ENCODE data around the gene NOC2L. TPM values are rescaled to one million over a fixed set of nuclear protein-coding genes. Genes with fewer than 3 reads are reported as not detected.
A peak's percentile ranks its signal among the peaks of the same experiment; 100 is the strongest.

Gene NOC2L
- total RNA-seq (2014; rRNA removed; shearing (Covaris generic)) = 60.1 and 102 TPM in 2 replicates

DNA sequence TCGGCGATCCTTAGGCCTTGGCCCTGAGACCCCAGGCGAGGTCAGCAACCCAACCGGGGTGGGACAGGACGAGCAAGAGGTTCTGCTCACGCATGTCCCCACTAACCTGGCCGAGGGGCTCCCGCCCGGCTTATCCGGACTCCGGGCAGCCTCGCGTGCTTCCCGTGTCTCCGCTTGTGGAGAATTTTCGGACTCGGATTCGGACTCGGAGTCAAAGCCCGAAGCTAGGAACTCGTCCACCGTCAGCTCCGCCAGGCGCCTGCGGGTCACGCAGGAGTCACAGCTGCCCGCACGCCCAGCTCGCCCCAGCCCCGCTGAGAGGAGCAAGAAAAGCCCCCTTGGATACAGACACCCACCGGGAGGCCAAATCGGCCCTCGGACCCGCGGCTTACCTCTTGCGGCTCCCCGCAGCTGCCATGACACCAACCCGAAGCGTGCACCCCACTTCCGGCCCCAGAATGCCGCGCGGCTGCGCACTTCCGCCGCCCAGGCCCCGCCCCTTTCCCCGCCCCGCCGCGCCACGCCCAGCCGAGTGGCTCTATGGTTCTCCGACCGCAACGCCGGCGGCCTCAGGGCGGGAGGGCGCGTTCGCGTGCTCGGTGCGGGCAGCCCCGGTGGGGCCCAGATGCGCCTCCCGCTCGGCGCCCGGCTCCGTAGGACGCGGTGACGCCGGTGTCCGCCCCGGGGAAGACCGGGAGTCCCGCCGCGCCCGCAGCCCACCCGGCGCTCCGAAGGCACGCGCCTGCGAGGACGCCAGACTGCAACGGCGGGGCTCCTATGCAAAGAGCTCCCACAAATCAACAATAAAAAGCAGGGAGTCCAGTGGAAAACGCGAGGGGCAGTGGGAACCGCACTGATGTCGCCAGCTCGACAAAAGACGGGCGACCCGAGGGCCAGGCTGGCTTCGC lies at the start of gene NOC2L:
Gene NOC2L (minus strand): TSS at position 434 of the 908 bp plus-strand sequence. CDS start 16 bp downstream, at position 418.
- peak; percentile 81 for DNase-seq (ENCODE audit: low read depth)

DNA sequence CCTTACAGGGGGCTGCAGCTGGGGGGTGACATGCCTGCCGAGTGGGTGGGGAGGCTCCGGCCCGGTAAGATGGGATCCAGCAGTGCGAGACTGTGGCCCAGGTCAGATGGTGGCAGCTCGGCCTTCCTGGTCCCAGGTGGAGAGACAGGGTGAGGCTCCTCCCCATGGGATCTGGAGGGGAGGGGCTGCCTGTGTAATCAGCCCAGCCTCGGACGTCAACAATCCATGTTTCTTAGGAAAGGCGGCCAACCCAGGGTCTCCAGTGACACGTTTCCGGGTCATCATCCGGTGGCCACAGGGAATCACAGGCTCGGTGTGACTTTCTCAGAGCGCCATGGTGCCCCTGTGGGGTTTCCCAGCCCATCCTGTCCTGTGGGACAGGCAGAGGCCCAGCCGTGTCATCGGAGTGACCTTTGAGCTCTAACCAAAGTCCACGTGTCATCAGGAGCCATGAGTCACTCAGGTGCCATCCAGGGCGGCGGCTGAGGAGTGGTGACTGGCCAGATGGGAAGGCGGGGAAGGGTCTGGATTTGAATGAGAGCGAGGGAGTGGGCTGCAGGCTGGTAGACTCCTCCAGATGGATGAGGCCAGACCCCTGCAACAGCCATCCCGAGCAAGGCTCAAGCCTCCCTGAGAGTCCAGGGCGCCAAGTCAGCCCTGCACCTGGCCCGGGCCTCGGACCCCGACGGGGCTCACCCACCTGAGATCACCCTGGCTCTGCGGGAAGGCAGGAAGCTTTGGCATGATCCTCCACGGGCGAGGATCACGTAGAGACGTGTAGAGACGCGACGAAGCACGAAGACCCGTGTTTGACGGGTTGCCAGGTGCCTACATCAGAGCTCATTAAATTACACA lies 47.5 kb upstream of the NOC2L start:
- no peak for DNase-seq (ENCODE audit: low read depth)

DNA sequence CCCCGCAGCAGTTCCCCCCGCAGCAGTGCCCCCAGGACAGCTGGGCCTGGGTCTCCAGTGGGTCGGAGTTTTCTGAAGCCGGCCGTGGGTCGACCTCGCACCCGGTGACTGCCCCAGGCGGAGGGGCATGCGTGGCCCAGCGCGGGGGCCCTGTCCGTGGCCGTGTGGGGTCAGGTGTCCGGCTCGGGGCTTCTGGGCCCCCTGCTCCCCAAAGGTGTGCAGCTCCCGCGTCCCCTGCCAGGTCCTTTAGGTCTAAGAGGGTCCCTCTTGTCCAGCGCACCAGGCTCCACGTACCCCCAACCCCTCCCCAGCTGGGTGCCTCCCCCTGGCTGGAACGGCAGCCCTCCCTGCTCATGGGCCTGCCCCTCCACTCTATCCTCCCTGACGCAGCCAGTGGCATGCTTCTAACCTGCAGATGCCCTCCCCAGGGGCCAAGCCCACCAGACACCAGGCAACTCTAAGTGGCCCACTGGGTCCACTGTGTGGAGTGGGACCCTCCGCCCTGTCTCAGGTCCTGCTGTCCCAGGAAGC lies 46.8 kb upstream of the NOC2L start:
- no peak for DNase-seq (ENCODE audit: low read depth)

DNA sequence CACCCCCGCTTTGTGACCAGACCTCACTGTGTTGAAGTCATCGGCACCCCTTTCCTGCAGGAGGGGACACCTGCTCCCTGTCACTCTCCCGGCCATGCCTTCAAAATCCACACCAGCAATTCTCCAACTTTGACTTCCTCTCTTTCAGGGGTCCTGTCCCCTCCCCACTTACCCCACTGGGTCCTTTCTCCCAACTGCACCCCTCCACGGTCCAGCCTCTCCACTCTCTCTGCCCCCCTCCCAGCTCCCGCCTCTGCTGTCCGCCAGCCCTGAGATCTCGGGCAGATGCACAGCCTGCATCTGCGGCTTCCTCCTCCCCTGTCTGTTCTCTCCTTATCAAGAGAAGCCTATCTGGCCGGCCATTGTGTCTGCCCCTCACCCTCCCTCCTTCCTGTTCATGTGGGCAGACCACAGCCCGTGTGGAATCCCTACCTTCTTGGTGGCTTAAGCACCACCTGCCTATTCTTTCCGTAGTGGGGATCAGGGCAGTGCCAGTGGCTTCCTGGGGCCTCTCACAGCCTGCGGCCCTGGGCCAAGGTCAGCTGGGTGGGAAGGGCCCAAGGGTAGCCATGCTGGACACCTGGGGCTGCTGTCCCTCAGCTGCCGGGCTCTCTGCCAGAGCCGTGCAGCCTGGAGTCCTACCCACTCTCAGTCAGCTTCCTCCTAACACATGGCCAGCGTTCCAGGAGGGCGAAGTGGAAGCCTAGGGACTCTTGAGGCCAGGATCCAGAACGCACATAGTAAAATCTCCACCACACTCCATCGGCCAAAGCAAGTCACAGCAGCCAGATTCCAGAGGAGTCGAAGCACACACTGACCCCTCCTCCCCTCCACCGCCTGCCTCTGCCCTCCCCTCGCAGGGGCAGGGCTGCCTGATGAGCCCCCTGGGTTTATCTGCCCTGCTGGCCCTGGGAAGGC lies 46.0 kb upstream of the NOC2L start:
- peak; percentile 85 for DNase-seq (ENCODE audit: low read depth)

DNA sequence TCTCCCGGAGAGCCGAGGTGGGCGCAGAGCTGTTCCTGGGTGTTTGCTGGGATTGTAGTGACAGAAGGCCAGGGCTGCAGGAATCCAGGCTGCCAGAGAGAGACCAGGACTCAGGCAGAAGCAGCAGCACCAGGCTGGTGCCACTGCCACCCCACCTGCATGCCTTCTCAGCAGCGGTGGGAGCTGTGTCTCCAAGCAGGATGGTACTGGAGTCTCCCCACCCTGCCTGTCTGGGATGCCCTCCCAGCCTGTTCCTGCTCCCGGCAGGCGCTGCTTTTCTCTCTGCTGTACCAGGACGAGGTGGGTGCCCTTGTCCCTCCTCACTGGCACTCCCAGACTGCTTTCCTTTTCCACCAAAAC lies 45.3 kb upstream of the NOC2L start:
- DNase-seq (ENCODE audit: low read depth) = no peak

DNA sequence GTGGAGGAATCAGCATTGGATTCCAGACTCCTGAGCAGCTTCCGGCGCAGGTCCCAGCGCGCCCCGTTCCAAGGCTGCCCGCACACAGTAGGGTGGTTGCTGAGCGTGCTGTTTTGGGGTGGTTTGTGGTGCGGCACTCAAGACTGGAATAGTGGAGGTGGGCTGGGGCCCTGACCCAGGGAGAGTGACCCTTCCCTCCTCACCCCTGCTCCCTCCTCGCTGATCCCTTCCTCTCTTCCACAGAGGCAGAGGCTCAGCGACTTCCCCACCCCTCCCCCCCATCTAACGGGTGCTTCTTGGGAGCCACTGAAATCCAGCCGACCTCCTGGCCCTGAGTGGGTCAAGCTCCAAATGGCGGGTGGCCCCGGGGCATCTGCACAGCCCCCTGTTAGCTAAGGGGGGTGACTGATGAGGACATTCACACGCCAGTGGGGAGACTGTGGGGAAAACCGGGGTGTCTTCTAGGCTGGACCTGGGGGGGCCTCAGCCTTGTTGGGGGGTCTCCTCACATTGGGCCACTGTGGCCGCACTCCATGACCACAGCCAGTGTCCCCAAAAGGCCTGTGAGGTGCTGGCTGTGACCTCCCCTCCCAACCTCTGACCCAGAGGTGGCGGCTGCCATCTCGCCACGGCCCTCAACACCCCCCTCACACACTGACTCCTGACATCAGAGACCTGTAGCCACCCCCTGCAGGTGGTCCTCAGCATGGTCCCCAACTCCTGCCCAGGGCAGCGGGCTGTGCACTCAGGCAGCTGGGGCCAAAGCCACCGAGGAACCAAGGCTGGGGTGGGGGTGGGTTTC lies 44.8 kb upstream of the NOC2L start:
- no peak for DNase-seq (ENCODE audit: low read depth)

DNA sequence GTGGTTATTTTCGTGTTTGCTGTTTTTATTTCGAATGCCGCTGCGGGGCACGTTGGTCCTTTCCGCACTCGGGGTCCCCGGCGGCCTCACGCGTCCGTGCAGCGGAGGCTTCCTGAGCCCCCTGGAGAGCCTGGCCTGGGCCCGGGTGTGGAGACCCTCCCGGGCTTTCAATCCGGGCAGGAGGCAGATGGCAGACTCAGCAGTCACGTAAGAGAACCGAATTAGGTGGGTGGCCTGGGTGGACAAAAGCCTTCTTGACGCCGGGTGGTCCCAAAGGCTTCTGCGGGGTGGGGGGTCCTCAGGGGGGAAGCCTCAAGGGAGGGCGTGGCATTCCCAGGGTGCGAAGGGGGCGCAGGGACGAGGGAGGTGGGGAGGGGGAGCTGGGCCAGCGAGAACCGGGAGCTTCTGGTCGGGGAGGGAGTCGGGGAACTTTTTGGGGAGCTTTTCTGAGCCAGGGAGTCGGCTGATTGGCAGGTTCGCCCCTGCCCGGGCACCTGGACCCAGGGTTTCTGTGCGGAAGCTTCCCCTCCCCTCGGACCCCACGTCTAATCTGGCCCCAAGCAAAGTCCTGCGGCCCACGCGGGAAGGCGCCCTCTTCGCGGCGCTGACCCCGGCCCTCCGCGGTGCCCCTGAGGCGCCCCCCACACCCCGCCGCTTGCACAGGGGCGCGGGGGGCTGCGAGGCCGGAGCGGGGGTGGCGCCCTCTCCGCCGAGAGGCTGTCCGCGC lies 42.2 kb upstream of the NOC2L start:
- DNase-seq (ENCODE audit: low read depth) = peak; percentile 50

DNA sequence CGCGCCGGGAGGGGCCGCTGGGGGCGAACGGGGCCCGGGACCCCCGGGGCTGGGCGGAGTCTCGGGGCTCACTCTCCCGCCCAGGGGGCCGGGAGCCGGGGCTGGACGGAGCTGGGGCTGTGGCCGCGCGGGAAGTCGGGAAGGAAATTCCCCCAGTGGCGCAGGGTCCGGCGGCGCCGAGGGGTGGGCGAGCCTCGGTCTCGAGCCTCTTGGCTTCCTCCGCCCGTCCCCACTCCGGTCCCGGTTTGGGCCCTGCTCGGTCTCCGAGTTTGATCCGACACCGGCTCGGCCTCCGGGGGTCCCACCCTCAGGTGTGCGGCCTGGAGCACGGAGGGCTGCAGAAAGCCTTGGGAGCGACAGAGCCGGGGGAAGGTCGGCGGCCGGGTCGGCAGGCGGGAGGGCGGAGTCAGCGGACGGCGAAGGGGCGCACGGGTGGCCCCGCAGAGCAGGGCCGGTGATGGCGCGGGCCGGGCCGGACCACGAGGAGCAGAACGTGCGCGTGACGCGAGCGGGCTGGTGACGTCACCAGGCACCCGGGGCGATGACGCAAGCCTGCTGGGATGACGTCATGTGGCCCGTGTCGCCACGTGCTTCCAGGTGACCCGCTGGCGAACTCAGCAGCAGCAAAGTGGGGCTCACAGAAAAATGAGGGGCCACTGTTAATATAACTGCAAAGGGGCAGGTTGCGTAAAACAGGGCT lies 41.5 kb upstream of the NOC2L start:
- peak; percentile 84 for DNase-seq (ENCODE audit: low read depth)

DNA sequence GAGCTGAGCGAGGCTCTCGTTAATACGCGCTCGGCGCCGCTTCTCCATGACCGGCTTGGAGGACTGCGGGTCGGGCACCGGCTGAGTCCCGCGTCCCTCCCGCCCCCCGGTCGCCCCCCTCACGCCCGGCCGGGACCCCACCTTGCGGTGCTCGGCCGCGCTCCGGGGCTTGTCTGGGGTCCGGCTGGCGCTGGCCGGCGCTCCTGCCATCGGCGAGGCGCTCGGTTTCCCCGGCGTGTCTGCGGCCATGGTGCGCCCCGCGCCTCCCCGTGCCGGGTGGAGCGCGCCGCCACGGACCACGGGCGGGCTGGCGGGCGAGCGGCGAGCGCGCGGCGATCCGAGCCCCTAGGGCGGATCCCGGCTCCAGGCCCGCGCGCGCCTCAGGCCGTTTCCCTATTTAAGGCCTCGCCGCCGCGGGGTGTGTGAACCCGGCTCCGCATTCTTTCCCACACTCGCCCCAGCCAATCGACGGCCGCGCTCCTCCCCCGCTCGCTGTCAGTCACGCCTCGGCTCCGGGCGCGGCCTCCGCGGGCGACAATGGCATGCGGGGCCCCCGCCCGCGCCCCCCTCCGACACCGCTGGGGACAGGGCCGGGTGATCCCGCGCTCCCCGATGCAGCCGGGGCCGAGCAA lies 40.8 kb upstream of the NOC2L start, which contains the start of gene HES4:
Gene HES4 (minus strand): TSS at position 373 of the 632 bp plus-strand sequence. CDS start 124 bp downstream, at position 249.
- DNase-seq (ENCODE audit: low read depth) = peak; percentile 90

DNA sequence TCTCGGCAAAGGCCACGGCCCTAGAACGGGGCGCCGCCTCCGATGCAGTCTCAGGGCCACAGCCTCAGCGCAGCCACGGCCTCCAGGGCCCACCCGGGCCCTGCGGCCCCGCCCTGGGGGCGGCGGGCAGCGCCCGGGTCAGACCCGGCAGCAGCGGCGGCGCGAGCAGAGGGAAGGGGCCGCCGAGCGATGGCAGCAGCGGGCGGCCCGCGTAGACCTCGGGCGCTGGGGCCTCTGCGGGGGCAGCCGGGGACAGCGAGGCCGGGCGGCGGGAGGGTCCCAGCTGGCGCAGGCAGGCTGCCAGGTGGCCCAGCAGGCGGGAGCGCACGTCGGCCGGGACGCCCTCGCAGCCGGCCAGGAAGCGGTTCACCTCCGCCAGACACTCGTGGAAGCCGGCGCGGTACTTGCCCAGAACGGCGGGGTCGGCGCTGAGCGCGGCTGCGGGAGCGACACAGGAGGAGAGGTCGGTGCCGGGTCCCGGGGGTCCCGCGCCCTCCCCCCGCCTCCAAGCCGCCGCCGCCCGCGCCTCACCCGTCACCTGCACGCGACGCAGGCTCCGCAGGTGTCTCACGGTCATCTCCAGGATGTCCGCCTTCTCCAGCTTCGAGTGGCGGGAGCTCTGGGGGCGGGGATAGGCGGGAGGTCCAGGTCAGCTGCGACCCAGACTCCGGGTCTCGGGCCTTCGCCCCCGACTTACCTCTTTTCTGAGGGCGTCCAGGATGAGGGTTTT lies 40.1 kb upstream of the NOC2L start:
- peak; percentile 52 for DNase-seq (ENCODE audit: low read depth)

DNA sequence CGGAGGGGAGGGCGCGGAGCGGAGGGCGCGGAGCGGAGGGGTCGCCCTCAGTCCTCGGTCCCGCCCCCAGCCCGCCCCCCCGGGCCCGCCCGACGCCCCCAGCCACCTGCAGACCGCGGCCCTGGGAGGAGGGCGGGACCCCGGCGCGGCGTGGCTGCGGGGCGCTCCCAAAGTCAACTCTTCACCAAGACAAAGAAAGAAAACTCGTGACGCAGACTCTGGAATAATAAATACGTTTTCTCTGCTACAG lies 39.6 kb upstream of the NOC2L start:
- DNase-seq (ENCODE audit: low read depth) = no peak

DNA sequence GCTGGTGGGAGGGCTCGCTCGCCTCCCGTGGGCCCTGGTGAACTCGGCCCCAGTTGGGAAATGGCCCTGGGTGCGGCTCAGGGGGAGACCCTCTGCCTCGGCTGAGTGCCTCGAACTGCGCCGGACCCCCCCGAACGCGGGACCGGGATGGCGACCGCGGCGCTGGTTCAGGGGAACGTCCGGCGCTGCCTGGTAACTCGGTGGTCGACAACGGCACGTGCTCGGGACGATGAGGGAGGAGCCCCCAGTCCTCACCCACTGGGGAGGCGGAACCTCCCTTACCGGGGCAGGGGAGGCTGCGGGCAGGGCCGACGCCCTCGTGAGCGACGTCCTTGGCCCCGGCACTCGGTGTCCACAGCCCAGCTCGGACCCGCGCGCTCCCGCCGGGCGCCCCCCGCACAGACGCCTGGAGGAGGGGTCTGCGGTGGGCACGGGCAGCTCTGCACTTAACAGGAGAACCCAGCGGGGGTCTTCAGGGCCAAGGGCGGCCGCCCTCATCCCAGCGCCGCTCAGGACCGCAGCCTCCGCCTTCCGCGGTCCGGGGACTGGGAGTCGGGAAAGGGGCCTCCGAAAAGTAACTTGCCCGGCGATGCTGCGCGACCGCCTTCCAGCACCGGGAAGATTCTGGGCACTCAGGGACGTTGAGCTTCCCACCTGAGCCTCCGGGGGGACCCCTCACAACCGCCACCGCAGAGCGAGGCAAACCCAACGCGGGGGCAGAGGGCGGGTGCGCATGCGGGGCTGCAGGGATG lies 39.1 kb upstream of the NOC2L start:
- no peak for DNase-seq (ENCODE audit: low read depth)

DNA sequence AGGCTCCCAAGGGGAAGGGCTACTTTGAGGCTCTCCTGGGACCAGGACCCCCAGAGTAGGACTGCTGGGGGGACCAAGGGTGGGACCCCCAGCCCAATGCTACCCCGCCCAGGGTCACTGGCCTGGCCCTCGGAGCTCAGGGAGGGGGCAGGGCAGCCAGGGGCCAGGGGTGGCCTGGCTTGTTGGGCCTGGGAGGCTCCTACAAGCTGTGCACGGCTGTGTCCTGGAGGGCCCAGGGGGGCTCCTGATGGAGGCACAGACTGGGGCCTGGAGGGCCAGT lies 38.6 kb upstream of the NOC2L start:
- DNase-seq (ENCODE audit: low read depth) = no peak

DNA sequence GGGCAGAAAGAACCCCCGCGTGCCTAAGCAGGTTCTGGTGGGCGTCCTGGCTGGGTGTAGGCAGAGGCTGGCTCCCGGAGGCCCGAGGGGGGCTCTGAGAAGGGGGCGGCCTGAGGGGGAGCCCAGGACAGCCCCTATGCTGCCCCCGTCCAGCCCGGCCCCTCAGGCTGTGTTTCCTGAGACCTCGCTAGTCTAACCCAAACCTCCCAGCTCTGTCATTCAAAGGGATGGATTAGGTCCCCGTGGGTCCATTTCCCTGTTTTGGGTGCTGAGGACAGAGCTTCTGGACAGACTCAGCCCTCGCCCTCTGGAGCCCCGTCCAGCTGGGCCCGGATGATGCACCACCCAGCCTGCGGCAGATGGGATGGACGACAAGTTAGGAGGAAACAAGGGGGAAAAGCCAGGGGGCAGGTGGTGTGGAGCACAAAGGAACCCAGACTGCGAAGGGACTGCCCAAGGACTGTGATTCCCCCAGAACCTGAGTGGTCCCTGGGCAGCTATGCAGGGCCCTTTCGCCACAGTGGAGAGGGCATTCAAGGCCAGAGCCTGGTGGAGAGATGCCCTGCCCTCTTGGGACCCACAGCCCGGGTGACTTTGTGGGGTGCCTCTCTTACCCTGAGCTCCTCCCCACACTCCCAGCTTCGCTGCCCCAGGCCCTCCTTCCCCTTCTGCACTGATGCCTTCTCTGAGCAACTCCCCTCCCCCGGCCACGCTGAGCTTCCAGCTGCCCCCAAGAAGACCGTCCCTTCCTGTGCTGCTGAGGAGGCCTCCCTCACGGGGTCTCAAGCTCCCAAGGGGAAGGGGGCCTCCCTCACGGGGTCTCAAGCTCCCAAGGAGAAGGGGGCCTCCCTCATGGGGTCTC lies 38.0 kb upstream of the NOC2L start:
- no peak for DNase-seq (ENCODE audit: low read depth)

DNA sequence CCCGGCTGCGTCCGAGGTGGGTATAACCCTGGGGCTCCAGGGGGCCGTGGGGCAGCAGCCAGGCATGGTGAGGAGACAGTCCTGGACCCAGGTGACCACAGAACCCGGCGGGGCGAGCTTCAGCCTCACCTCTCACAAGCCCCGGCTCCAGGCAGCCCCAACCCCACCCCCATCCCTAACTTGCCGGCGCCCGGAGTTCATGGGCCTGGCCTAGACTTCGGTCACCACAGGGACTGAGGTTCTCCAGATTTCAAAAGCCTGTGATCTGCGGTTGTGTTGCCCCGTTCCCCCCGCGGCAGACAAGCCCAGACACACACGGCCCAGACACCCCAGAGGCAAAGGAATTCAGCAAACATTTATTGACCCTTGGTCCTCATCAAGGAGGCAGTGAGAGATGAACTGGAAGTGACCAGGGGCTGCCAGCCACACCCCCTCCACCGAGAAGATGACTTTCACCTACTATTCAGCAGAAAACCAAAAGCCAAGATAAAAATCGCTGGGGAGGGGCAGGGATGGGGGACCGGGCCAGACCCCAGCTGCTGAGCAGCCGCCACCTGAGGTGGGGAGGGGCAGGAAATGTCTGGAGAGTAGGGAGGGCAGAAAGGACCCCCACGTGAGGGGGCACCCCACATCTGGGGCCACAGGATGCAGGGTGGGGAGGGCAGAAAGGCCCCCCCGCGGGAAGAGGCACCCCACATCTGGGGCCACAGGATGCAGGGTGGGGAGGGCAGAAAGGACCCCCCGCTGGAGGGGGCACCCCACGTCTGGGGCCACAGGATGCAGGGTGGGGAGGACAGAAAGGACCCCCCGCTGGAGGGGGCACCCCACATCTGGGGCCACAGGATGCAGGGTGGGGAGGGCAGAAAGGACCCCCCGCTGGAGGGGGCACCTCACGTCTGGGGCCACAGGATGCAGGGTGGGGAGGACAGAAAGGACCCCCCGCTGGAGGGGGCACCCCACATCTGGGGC lies 36.9 kb upstream of the NOC2L start:
- no peak for DNase-seq (ENCODE audit: low read depth)
